Cortex of kidney (tissue), 1 donor: ENCODE results near the gene STIM1.
A peak's percentile ranks its signal among the peaks of the same experiment; 100 is the strongest.

Experiments
- DNase-seq: peaks from one replicate; lab custom pipeline; 2025; lab: John Stamatoyannopoulos, UW

Gene STIM1

GRCh38 chr11:4071325-4071724 lies 215.9 kb downstream of the STIM1 start:
- no peak for DNase-seq

DNA sequence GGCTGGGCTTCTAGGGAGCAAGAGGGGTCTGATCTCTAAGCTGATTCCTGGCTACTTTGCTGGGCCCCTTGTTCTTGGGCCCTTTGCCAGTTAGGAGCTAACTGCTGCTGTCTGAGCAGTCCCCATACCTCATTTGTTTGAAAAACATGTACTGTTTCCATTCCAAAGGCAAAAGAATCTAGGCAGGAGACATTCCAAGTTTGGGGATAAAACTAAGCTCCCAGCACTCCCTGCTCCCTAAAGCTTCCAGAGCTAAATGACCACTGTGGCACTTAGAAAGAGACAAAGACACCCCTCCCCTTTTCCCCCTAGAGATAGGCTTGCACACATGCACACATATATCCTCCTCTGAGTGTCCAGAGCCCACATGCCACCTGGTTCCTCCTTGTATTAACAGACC lies 216.4 kb downstream of the STIM1 start:
- no peak for DNase-seq

DNA sequence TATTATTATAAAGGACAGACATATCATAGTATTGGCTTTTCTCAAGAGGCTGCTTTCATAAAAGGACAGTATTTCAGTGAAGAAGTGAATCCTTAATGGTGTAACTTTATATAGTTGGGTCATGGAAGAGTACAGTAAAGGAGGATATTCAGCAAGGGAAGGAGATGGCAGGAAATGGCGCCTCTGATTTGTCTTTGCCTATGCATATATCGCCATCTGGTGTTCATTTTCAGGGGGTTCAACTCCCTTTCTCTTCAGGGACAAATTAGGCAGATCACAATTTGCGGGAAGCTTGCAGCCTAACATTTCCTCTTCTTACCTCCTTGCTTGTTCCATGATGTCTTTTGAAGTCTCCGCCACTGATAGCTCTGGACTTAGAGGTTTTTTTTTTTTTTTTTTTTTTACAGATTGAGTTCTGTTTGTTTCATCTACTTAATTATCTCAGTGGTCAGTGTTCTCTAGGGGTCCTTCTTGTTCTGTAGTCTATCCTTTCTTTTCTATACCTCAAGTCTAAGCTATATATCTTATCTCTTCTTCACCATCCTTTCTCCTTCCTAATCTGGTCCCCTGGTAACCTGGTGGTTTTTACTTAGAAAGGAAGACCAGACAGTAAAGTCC lies 217.3 kb downstream of the STIM1 start:
- DNase-seq: no peak

GRCh38 chr11:4074266-4074665 lies 218.8 kb downstream of the STIM1 start:
- no peak for DNase-seq

GRCh38 chr11:4076774-4077173 lies 221.3 kb downstream of the STIM1 start:
- DNase-seq: no peak

DNA sequence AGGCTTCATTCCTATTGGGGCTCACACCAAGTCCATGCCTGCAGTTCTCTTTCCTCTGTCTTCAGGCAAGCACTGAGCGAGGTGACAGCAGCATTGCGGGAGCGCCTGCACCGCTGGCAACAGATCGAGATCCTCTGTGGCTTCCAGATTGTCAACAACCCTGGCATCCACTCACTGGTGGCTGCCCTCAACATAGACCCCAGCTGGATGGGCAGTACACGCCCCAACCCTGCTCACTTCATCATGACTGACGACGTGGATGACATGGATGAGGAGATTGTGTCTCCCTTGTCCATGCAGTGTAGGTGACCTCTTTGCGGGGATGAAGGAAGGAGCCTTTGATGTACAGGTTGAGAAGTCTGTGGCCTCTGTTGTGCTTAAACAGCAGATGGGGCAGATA lies 227.7 kb downstream of the STIM1 start:
- DNase-seq: no peak

- no peak for DNase-seq
These were observed 229.1 kb downstream of the STIM1 start for GRCh38 chr11:4084406-4085125.

DNA sequence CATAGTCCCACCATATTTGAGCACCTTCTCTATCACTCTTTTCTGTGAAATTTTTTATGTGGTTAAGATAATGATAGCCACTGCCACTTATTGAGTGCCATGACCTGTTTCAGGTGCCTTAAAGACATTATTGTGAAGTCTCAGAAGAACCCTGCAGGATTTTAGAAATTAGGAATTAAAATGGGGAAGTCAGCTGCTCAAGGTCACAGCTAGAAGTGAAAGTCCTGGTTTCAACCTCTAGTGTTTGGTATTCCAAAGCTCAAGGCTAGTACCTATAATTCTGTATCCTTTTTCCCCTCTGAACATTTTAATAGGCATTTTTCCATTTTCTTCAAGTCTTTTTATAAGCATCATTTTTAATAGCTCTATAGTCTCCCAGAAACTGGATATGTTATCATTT lies 230.1 kb downstream of the STIM1 start:
- DNase-seq: no peak

- DNase-seq: no peak
These were observed 231.3 kb downstream of the STIM1 start for GRCh38 chr11:4086575-4087353.

DNA sequence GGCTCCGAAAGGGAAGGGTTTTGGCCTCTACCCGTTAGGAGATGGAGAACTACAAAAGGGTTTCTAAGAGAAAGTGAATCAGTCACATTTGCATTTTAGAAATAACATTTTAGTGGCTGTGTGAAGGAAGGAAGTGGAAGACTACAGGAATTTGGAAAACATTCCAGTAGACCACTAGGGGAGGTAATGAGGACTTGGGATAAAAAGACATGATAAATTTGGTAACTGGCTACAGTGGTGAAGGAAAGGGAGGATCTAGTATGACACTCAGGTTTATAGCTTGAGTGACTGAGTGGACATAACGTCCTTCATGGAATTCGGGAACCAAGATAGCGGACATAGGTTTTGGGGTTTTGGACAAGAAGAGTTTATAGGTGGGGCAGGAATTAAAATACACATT lies 232.1 kb downstream of the STIM1 start:
- DNase-seq: no peak

DNA sequence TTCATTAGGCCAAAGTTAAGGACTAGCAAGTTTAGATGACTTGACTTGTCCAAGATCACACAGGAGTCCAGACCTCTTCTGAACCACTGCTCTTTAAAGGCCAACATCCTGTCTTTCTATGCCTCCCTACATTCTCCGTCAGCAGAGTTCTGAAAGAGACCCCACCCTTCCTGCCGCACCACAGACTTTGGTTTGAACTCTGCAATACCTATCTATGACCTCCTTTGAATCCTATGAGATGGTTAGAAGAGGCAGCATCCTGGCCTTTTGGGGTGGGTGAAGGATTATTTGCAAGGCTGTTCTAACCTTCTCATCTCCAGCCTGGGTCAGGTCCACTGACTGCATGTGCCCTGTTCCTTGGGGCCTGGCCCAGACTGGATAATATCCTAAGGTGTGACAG lies 234.8 kb downstream of the STIM1 start:
- DNase-seq: no peak

GRCh38 chr11:4092026-4092425 lies 236.6 kb downstream of the STIM1 start:
- no peak for DNase-seq

- DNase-seq: no peak
These were observed 238.3 kb downstream of the STIM1 start for GRCh38 chr11:4093519-4094347.

- DNase-seq: peak; percentile 26
These were observed 239.2 kb downstream of the STIM1 start, which contains the start of gene RRM1 for GRCh38 chr11:4094348-4095291. RRM1 (plus strand) TSS chr11:4094799; CDS start chr11:4095013, 214 bp downstream.

- no peak for DNase-seq
These were observed 240.2 kb downstream of the STIM1 start for GRCh38 chr11:4095509-4096230.

- DNase-seq: no peak
These were observed 242.7 kb downstream of the STIM1 start for GRCh38 chr11:4098026-4098621.

- no peak for DNase-seq
These were observed 247.2 kb downstream of the STIM1 start for GRCh38 chr11:4102711-4103110.

DNA sequence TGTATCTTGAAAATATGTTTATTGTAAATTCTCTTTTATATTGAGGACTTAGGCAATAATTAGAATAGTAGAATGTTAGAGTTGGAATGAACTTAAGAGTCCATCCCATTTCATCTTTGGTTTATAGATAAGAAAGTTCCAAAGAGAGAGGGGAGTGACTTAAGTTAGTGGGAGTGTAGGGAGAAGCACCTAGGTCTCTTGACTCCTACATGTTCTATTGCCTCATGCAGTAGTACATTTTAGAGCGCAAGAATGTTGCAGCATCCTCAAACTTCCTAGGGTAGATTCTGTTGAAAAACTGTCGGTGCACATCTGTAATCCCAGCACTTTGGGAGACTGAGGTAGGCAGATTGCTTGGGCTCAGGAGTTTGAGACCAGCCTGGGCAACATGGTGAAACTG lies 247.8 kb downstream of the STIM1 start:
- DNase-seq: no peak

GRCh38 chr11:4105916-4106315 lies 250.5 kb downstream of the STIM1 start:
- no peak for DNase-seq

DNA sequence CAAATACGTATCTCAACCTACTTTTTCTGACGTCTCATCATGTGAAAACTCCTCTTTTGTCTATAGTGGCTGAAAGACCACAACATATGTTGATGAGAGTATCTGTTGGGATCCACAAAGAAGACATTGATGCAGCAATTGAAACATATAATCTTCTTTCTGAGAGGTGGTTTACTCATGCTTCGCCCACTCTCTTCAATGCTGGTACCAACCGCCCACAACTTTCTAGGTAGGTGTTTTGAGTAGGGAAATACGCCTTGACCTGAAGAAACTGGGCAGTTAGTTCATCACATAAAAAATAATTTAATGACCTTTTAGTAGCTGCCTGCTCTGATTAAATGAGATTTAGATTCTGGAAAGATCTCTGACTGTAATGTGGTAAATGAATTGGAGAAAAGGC lies 256.4 kb downstream of the STIM1 start:
- no peak for DNase-seq
